Measurements from ENCODE around the gene TMEM131L.

The TMEM131L gene

GRCh38 chr4:153485359-153485758 is 19.2 kb downstream of the TMEM131L start:
- no peak for FAIRE-seq

GRCh38 chr4:153485860-153486259 is 19.7 kb downstream of the TMEM131L start:
- no peak for DNase-seq (ENCODE audit: insufficient read length, low spot score)
- peak; percentile 50 for FAIRE-seq
- TF ChIP-seq TAF1 (IDR thresholded peaks at IDR 0.05; ENCODE audit: low read depth, low read length) (no peak), POLR2A (IDR thresholded peaks at IDR 0.05; ENCODE audit: low read depth, low read length) (no peak), SPI1 (IDR thresholded peaks at IDR 0.05; ENCODE audit: low read depth, low read length) (no peak), PAX5 (IDR thresholded peaks at IDR 0.05; ENCODE audit: insufficient read depth, low read length, severe bottlenecking) (no peak), POU2F2 (IDR thresholded peaks at IDR 0.05; ENCODE audit: low read depth, low read length) (no peak), POLR2AphosphoS5 (IDR thresholded peaks at IDR 0.05; ENCODE audit: low read depth, low read length) (no peak)

More at GRCh38 chr4:153485359-153485758, 19.2 kb downstream of the TMEM131L start:
- DNase-seq (ENCODE audit: insufficient read length, low spot score): no peak
- TF ChIP-seq SPI1 (IDR thresholded peaks at IDR 0.05; ENCODE audit: low read depth, low read length): no peak
- no peak for TF ChIP-seq TAF1 (IDR thresholded peaks at IDR 0.05; ENCODE audit: low read depth, low read length)
- no peak for TF ChIP-seq PAX5 (IDR thresholded peaks at IDR 0.05; ENCODE audit: insufficient read depth, low read length, severe bottlenecking)
- no peak for TF ChIP-seq POLR2AphosphoS5 (IDR thresholded peaks at IDR 0.05; ENCODE audit: low read depth, low read length)
- TF ChIP-seq POLR2A (IDR thresholded peaks at IDR 0.05; ENCODE audit: low read depth, low read length): no peak
- no peak for TF ChIP-seq POU2F2 (IDR thresholded peaks at IDR 0.05; ENCODE audit: low read depth, low read length)

- no peak for FAIRE-seq
- no peak for DNase-seq (ENCODE audit: insufficient read length, low spot score)
- no peak; the same call in 1 of the 2 replicates for TF ChIP-seq SPI1 (IDR thresholded peaks at IDR 0.05; ENCODE audit: low read depth, low read length)
- TF ChIP-seq PAX5 (IDR thresholded peaks at IDR 0.05; ENCODE audit: insufficient read depth, low read length, severe bottlenecking): no peak
- TF ChIP-seq TAF1 (IDR thresholded peaks at IDR 0.05; ENCODE audit: low read depth, low read length): no peak
- TF ChIP-seq POLR2A (IDR thresholded peaks at IDR 0.05; ENCODE audit: low read depth, low read length): no peak
- TF ChIP-seq POU2F2 (IDR thresholded peaks at IDR 0.05; ENCODE audit: low read depth, low read length): peak; percentile 53; the same call in 1 of the 2 replicates
- TF ChIP-seq POLR2AphosphoS5 (IDR thresholded peaks at IDR 0.05; ENCODE audit: low read depth, low read length): peak; percentile 42; the same call in 1 of the 2 replicates
These were observed 20.4 kb downstream of the TMEM131L start for GRCh38 chr4:153486281-153487151.

DNA sequence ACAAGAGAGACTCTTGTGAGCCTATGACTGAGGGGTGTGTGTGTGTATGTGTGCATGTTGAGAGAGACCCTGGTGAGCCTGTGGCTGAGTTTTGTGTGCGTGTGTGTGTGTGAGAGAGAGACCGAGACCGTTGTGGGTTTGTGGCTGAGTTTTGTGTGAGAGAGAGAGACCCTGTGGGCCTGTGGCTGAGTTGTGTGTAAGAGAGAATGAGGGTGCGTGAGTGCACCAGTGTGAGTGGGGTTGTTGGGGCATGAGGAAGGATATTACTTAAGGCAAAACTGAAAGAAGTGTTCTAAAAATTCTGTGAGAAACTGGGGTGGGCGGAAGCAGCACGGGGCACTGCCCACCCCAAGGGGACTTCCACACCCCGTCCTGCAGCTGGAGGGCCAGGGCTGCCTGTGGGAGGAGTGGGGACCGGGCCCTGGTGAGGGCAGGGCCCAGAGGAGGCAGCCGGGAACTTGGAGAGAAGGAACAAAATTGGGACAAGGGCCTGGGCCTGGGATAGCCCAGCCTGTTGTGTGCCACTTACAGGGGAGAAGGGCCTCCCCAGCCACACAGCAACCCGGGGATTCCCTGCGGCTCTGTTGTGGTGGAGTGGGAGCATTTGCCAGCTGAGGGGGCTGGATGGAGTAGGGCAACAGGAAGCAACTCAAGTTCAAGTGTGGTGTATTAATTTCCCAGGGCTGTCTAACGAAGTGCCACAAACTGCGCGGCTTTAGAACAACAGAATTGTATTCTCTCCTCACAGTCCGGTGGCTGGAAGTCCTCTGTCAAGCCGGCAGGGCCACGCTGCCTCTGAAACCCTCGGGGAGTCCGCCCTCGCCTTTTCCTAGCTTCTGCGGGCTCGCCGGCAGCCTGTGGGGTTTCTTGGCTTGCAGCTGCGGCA is 22.1 kb downstream of the TMEM131L start:
- no peak; the same call in 1 of the 2 replicates for TF ChIP-seq POLR2A (IDR thresholded peaks at IDR 0.05; ENCODE audit: low read depth, low read length)
- peak; percentile 57; the same call in 1 of the 2 replicates for TF ChIP-seq POU2F2 (IDR thresholded peaks at IDR 0.05; ENCODE audit: low read depth, low read length)
- TF ChIP-seq TAF1 (IDR thresholded peaks at IDR 0.05; ENCODE audit: low read depth, low read length): no peak; the same call in 1 of the 2 replicates
- FAIRE-seq: peak; percentile 91
- DNase-seq (ENCODE audit: insufficient read length, low spot score): no peak

DNA sequence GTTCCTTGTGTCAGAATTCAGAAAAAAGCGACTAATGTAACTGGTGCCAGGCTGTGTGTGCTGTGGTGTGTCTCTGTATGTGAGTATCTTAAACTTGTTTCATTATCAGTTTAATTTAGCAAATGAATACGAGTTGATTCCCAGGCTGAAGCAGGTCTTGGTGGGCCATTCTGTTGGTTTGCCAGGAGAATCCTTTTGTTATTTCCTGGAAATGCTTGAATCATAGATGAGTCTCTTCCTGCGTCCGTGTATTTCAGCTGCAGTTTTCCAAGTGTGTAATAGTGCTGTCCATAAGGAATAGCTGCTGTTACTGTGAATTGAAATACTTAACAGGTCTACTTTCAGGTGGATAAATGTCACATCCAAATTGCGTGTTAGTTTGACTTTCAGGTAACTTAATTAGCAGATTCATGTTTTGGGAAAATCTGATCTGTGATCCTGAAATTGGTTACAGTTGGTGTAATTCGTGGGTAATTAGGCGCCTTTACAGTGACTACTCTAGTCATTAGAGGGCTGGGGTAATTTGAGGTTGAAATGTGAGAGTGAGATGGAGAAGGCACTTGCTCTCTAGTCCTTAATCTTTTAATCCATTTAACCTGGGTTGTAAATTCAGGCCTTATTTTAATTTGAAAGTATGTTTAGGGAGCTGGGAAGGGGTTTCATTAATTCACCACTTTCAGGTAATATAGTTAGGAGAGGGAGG is 23.8 kb downstream of the TMEM131L start:
- DNase-seq (ENCODE audit: insufficient read length, low spot score) (no peak), FAIRE-seq (peak; percentile 61)
- peak; percentile 22; the same call in 1 of the 2 replicates for TF ChIP-seq POLR2A (IDR thresholded peaks at IDR 0.05; ENCODE audit: low read depth, low read length)
- no peak for TF ChIP-seq POLR2AphosphoS5 (IDR thresholded peaks at IDR 0.05; ENCODE audit: low read depth, low read length)
- no peak for TF ChIP-seq PAX5 (IDR thresholded peaks at IDR 0.05; ENCODE audit: insufficient read depth, low read length, severe bottlenecking)
- no peak for TF ChIP-seq SPI1 (IDR thresholded peaks at IDR 0.05; ENCODE audit: low read depth, low read length)
- no peak for TF ChIP-seq TAF1 (IDR thresholded peaks at IDR 0.05; ENCODE audit: low read depth, low read length)
- no peak for TF ChIP-seq POU2F2 (IDR thresholded peaks at IDR 0.05; ENCODE audit: low read depth, low read length)

DNA sequence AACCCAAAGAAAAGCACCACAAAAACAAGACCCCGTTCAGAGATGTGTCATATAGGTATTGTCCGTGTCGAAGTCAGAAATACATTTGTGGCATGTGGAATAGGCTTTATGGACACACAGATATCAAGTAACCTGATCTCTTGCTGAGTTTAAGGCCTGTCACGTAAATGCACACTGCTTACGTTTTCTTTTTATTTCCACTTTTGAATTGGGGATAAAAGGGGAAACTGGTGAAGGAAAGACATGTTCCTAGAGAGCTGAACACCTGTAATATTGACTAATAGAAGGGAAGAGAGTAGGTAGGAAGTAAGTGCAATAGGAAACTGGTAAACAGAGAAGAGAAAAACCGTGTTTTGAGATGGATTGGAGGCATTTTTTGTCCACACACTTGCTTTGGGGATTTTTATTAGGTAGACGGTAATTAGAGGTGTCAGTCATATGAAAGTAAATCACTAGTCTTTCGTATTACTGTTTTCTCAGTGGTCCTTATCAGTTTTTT is 24.9 kb downstream of the TMEM131L start:
- no peak for TF ChIP-seq POLR2AphosphoS5 (IDR thresholded peaks at IDR 0.05; ENCODE audit: low read depth, low read length)
- no peak for TF ChIP-seq SPI1 (IDR thresholded peaks at IDR 0.05; ENCODE audit: low read depth, low read length)
- no peak for TF ChIP-seq TAF1 (IDR thresholded peaks at IDR 0.05; ENCODE audit: low read depth, low read length)
- no peak for TF ChIP-seq POU2F2 (IDR thresholded peaks at IDR 0.05; ENCODE audit: low read depth, low read length)
- TF ChIP-seq PAX5 (IDR thresholded peaks at IDR 0.05; ENCODE audit: insufficient read depth, low read length, severe bottlenecking): no peak
- no peak for TF ChIP-seq POLR2A (IDR thresholded peaks at IDR 0.05; ENCODE audit: low read depth, low read length)
- DNase-seq (ENCODE audit: insufficient read length, low spot score): no peak
- FAIRE-seq: peak; percentile 59

GRCh38 chr4:153494562-153494961 is 28.4 kb downstream of the TMEM131L start:
- DNase-seq (ENCODE audit: insufficient read length, low spot score) (no peak), FAIRE-seq (peak; percentile 13)
- TF ChIP-seq SPI1 (IDR thresholded peaks at IDR 0.05; ENCODE audit: low read depth, low read length): no peak
- no peak for TF ChIP-seq PAX5 (IDR thresholded peaks at IDR 0.05; ENCODE audit: insufficient read depth, low read length, severe bottlenecking)
- no peak for TF ChIP-seq POLR2A (IDR thresholded peaks at IDR 0.05; ENCODE audit: low read depth, low read length)
- TF ChIP-seq POU2F2 (IDR thresholded peaks at IDR 0.05; ENCODE audit: low read depth, low read length): no peak
- TF ChIP-seq POLR2AphosphoS5 (IDR thresholded peaks at IDR 0.05; ENCODE audit: low read depth, low read length): no peak
- TF ChIP-seq TAF1 (IDR thresholded peaks at IDR 0.05; ENCODE audit: low read depth, low read length): no peak

DNA sequence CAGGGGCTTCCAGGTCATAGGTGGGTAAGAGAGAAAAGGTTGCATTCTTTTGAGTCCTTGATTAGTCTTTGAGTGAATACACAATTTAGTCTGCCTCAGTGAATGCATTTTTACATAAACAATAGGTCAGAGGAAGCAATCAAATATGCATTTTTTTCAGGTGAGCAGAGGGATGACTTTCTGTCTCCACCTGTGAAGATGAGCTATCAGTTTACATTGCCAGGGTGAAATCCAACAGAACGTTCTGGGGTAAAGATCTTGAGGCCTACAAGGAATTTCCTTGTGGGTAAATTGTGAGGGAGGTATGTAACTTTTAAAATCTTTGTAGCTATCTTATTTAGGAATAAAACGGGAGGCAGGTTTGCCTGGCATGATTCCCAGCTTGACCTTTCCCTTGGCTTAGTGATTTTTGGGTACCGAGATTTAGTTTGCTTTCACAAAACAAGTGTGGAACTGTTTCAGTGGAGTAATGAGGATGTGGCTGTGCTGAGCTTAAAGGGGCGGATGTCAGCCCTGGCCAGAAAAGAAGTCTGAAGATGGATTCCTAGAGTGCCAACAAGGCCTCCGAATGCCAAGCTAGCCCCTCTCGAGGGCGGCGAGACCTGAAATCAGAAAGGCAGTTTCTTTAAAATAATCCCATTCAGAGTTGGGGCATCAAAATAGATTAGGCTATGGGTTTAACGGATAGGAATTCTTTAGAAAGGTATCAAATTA is 29.5 kb downstream of the TMEM131L start:
- DNase-seq (ENCODE audit: insufficient read length, low spot score): no peak

More for the DNA sequence above, 29.5 kb downstream of the TMEM131L start:
- TF ChIP-seq PAX5 (IDR thresholded peaks at IDR 0.05; ENCODE audit: insufficient read depth, low read length, severe bottlenecking) (no peak), POU2F2 (IDR thresholded peaks at IDR 0.05; ENCODE audit: low read depth, low read length) (no peak), POLR2AphosphoS5 (IDR thresholded peaks at IDR 0.05; ENCODE audit: low read depth, low read length) (no peak), SPI1 (IDR thresholded peaks at IDR 0.05; ENCODE audit: low read depth, low read length) (no peak), TAF1 (IDR thresholded peaks at IDR 0.05; ENCODE audit: low read depth, low read length) (no peak), POLR2A (IDR thresholded peaks at IDR 0.05; ENCODE audit: low read depth, low read length) (no peak)
- FAIRE-seq: peak; percentile 26
